H7 (cell line): ENCODE measurements around the gene PADI2. TPM values are rescaled to one million over a fixed set of nuclear protein-coding genes. Genes with fewer than 3 reads are reported as not detected.

Experiments
- DNase-seq: peaks from one replicate; pipeline ENCODE4 v3.0.0; 2012
- H3K27me3 ChIP-seq: 2 replicates; pipeline ENCODE4 v1.6.0; 2011; ENCODE audit warnings: mild to moderate bottlenecking, low read length; ENCODE audit not compliant: control insufficient read depth, insufficient read depth
- H3K36me3 ChIP-seq: replicated peaks from 2 replicates; pipeline ENCODE4 v1.5.1; 2011; ENCODE audit warnings: low read length; ENCODE audit not compliant: control insufficient read depth, insufficient read depth
- H3K4me3 ChIP-seq: 2 replicates; pipeline ENCODE4 v1.5.1; 2011; ENCODE audit warnings: low read depth, mild to moderate bottlenecking, control low read depth, low read length, moderate library complexity; ENCODE audit not compliant: insufficient read depth
- total RNA-seq: library from RNA; depleted of rRNA; stranded (reverse); fragments of >200 nt; shearing (Covaris generic); gene quantifications from 2 replicates; pipeline ENCODE4 v1.2.3, GENCODE V29; 2014

Gene PADI2
- total RNA-seq, 1 experiment from 2014 or later: 2.1 TPM

DNA sequence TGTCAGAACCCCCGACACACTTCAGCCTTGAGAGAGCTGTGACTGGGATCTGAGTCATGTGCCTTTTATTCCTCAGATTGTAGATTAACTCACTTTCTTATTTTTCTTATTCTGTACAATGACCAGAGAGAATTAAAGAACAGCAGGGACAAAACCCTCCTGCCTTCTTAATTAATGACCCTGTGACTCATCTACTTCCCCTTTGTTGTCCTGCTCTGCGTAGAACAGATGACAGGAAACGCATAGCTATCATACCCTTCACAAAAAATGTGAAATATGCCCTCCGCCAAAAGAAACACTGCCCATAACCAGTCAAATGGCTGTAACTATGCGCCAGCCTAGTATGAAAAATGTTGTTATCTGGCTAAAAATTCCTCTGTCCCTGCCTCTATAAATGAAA lies 9.1 kb upstream of the PADI2 start:
- Histone ChIP-seq H3K27me3 (no peaks in the 10 kb centered on the region), H3K4me3 (no peak overlapping the region), H3K36me3 (no peaks in the 10 kb centered on the region)
- no peak for DNase-seq

DNA sequence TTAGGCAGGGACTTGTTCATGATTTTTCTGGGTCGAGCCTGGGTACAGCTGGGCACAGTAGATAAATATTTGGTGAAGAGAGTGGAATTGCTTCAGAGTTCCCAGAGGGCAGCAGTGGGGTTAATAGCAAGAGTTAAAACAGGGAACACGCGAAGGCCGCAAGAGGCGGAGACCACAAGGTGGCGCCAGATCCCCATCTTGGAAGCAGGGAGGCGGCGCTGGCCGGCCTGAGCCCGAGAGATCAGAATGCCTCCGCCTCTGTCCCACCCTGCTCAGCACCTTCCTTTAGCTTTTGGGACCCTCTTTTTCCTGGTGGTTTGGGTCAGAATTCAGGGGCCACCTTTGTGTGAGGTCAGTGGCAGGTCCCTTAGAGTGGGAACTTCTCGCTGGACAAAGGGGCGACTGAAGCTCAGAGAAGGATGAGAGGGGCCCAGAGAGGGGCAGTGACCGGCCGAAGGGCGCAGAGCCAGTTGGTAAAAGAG lies 6.5 kb upstream of the PADI2 start:
- Histone ChIP-seq H3K36me3 (no peaks in the 10 kb centered on the region), H3K27me3 (no peaks in the 10 kb centered on the region; the same call in 1 of the 2 replicates), H3K4me3 (no peak overlapping the region)
- DNase-seq: peak; percentile 94

DNA sequence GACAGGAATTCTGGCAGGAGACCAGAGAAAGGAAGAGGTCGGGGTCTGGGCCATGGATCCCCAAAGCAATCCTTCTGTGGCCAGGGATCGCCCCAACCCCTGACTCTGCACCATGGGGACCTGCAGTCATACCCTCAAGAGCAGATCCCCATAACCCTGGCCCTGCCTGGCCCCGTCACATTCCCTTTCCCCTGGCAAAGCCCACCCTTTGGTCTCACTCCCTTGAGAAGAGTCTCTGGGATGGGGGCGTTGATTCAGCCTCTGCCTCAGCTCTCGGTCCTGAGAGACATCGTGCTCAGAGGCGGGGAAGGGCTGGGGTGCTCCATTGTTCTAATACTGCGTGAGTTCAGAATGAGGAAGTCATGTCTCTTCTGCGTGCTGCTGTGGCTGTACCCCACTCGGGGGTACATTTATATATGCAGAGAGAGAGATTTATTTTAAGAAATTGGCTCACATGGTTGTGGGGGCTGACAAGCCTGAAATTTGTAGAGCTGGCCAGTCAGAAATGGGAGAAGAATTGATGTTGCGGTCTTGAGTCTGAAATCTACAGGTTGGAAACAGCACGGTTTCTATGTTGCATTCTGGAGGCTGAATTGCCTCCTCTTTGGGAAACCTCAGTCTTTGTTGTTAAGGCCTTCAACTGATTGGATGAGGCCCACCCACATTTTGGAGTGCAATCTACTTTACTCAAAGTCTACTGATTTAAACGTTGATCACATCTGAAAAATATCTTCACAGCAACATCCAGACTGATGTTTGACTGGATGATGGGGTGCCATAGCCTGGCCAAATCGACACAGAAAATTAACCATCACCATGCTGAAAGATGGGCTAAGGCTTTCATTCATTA lies 4.2 kb upstream of the PADI2 start:
- DNase-seq: no peak
- Histone ChIP-seq H3K36me3 (no peaks in the 10 kb centered on the region), H3K4me3 (no peak overlapping the region), H3K27me3 (peaks cover 14% of the 10 kb centered on the region)

DNA sequence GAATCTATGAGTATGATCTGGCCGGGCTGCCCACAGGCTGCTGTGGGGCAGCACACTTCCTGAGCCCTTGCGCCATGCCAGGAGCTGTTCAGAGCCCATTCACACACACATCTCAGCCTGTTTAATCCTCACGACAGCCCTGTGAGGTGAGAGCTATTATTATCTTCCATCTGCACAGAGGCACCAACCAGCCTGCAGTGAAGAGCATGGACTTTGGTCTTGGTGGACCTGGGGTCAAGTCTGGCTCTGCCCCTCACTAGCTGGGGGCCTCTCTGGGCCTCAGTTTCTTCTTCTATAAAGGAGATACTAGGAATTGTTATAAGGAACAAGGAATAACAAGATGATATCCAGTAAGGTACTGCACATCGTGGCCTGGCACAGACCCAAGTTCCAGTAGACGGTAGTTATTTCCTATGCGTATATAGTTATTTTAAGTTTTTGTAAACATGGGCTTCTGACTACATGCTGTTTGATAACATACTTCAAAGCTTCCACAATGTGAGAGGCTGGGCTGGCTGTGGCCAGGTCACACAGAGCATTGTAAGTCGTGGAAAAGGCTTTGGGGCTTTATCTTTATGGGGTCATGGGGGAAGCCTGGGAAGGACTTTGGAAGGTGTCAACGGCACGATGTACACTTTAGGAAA lies 3.4 kb upstream of the PADI2 start:
- H3K4me3 ChIP-seq: no peak overlapping the region
- H3K36me3 ChIP-seq: no peaks in the 10 kb centered on the region
- DNase-seq: no peak
- H3K27me3 ChIP-seq: peaks cover 22% of the 10 kb centered on the region

DNA sequence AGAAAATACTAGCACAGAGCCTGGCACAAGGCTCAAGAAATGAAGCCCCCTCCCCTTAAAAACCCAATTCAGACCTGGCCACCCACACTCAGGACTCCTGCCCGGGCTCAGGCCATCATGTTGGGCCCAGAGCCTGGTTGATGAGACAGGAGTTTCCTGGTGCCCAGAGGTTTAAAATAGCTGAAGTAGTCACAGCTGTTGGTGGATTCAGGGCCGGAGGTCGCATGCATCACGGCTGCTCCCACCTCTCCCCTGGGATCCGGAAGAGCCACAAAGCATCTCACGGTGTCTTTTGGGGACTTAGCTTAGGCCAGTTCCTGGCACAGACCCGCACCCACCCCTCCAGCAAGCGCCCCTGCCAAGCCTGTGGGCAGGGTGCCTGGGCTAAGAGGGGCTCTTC lies 2.6 kb upstream of the PADI2 start:
- no peaks in the 10 kb centered on the region for H3K36me3 ChIP-seq
- DNase-seq: no peak
- H3K4me3 ChIP-seq: no peak overlapping the region
- peaks cover 27% of the 10 kb centered on the region for H3K27me3 ChIP-seq

DNA sequence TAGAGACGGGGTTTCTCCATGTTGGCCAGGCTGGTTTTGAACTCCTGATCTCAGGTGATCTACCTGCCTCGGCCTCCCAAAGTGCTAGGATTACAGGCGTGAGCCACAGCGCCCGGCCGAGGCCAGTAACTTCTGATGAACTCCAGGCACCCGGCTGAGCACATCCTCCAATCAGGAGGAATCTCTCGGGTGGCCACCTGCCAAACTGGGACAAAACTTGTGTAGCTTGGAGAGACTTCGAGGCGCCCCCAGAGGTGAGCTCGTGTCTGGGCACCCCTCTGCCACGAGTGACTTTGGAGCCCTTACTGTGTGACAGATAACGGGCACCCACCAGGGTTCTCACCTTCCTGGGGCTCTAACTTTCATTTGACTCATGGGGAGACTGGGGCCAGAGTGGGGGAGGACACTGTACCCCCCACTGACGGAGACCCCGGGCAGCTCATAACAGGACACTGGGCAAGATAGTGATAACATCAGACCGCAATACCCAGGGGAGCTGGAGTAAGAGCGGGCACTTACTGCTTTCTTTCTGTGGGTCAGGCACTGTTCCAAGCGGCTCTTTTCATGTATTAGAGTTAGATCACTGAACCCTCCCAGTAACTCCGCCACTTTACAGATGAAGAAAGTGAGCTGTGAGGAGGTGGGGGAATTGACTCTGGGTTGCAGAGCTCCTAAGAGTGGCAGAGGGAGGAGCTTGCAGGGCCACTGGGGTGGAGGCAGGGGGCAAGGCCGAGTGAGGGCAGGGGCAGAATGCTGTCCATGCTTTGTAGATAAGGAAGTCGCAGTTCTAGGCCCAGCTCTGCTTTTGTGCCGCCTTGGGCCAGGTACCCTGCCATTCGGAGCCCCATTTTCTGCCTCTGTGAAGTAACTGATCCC lies 1.9 kb upstream of the PADI2 start:
- no peak overlapping the region for H3K4me3 ChIP-seq
- H3K36me3 ChIP-seq: no peaks in the 10 kb centered on the region
- DNase-seq: peak; percentile 62
- H3K27me3 ChIP-seq: peaks cover 30% of the 10 kb centered on the region

DNA sequence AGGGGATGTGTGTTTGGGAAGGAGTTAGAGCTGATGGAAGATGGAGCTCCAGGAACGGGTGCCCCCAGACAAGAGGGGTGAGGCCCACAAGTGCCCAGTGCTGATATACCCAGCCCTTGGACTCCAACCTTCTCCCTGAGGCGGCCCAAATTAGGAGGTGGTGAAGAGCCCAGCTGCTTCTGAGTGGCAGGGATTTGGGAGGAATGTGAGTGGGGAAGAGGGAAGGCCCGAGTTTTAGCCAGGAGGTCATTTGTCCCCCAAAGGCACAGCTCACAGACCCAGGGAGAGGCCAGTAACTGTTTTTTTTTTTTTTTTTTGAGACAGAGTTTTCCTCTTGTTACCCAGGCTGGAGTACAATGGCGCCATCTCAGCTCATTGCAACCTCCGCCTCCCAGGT lies 1.2 kb upstream of the PADI2 start:
- no peak for DNase-seq
- Histone ChIP-seq H3K4me3 (no peak overlapping the region), H3K27me3 (peaks cover 32% of the 10 kb centered on the region), H3K36me3 (no peaks in the 10 kb centered on the region)

DNA sequence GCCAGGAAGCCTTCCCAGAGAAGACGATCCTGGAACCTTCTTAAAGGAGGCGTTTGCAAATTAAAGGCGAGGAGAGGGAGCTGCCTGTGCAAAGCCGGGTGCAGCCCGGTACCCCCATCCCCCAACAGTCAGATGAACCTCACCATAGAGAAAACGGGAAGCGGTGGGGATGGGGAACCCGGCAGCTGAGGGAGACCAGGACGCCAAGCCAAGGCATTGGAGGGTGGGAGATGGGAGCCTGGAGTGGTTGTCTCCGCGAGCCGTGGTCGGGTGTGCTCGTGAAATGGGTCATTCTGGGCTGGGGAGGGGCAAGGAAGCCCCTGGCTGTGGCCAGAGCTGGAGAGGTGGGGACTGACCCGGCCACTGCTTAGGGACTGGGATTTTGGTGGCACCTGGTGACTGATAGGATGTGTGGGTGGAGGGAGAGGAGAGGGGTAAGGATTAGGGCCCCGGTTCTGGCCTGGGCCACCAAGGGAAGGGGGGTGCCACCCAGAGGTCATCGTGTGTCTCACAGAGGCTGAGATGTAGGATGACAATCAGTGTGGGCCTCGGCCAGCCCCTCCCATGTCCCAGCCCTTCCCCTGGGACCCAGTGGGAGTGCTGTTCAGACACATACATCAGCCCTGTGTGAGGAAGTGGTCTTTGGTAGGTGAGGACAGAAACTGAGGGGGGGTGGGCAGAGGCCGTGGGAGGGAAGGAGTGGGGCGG lies 676 bp upstream of the PADI2 start:
- Histone ChIP-seq H3K4me3 (peak overlapping the region; percentile 73), H3K27me3 (peaks cover 32% of the 10 kb centered on the region), H3K36me3 (no peaks in the 10 kb centered on the region)
- peak; percentile 85 for DNase-seq

DNA sequence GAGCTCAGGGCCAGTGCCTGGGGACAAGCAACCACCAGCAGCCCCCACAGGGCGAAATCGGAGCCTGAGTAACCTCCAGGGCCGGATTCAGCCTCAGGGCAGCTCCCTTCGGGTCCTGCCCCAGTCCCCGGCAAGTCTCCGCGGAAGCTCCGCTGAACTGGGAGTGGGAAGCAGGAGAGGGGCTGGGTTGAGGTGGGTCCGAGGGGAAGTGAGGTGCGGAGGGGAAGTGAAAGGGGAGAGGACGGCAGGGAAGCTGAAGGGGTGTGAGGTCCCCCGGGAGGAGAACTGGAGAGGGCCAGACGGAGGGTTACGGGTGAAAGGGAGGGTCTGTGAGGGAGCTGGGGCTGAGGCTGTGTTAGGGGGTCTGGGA lies 560 bp downstream of the PADI2 start:
- DNase-seq: peak; percentile 82
- Histone ChIP-seq H3K27me3 (peaks cover 32% of the 10 kb centered on the region), H3K36me3 (no peaks in the 10 kb centered on the region), H3K4me3 (peak overlapping the region; percentile 73)

DNA sequence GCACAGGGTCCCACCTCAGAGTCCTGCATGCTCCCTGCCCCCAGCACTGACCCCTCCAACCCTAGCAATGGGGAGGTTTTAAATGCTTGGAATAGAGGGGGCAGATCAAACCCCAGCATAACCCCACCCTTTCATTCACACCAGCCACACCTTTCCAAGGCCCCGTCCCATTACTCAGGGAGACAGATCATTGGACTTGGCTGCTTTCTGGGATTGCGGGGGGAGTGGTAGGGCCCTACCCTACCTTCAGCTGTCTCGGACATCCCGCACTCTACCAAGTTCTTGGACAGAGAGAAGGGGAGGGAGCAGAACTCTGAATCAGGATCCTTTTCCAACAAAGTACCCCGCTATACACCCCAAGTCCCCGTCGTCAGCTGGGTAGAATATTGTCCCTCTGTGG lies 983 bp downstream of the PADI2 start:
- H3K4me3 ChIP-seq: peak overlapping the region; percentile 73
- peaks cover 32% of the 10 kb centered on the region for H3K27me3 ChIP-seq
- peak; percentile 72 for DNase-seq
- no peaks in the 10 kb centered on the region for H3K36me3 ChIP-seq

DNA sequence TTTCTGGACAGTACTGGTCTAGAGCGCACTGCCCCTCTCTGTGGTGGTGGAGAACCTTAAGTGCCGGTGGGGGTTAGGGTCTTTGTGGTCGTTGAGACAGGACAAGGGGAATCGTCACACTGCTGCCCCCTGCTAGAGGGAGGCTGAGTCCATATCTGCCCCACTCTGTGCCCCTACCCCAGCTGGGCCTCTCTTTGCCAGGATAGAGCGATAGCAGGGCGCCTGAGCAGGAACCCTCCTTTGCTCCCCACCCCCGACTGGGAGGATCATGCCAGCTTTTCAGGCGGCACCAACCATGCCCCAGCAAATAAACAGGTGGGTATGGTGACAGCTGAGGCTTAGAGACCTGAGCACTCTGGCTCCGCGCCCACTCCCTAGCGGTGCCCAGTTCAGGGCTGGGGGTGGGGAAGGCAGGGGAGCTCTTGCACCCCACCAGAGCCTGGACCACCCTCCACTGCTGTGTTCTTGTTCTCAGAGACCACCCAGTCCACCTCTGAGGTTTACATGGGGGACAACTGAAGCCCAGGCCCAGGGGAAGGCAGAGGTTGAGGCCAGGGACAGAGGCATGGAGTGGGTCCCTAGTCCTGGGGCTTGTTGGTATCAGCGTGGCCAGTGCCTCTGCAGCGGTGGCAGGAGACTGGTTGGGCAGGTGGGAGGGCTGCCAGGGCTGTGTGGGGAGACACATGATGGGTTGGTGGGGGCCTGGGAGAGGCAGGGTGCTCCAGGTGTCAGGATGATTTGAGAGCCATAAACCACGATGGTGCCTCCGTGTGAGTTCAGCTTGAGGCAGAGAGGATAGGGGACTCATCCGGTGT lies 1.6 kb downstream of the PADI2 start:
- Histone ChIP-seq H3K4me3 (no peak overlapping the region; the same call in 1 of the 2 replicates), H3K27me3 (peaks cover 32% of the 10 kb centered on the region), H3K36me3 (no peaks in the 10 kb centered on the region)
- no peak for DNase-seq

DNA sequence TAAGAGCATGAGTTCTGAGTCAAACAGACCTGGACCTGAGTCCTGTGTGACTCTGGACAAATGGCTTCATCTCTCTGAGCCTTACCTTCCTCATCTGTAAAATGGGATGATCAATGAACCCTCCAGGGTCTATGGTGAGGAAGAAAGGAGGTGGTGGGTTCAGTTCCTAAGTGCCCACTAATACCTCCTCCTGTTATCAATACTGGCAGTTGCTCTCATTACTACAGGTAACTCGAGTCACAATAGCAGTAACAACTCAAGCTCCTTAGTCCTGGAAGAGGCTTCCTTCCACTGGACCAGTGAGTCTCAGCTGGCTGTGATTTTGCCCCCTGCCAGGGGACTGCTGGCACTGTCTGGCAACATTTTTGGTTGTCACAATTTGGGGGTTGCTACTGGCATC lies 2.6 kb downstream of the PADI2 start:
- H3K27me3 ChIP-seq: peaks cover 32% of the 10 kb centered on the region
- H3K36me3 ChIP-seq: no peaks in the 10 kb centered on the region

DNA sequence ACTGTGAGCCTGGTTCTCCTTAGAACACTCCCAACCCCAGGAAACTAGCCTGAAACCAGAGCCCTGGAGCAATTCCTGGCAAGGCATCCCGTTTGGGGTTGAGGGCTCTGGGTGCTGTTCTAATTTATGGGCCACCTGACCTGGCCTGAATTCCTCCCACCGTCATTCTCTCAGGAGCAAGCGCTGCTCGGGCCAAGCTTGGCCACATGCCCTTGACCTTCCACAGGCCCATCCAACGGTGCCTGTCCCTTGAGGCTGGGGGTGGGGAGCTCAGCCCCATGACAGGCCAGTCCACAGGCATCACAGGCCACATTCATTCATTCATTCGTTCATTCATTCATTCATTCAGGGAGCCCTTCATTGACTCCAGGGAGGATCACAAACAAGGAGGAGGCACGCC lies 5.3 kb downstream of the PADI2 start:
- H3K36me3 ChIP-seq: no peaks in the 10 kb centered on the region
- H3K27me3 ChIP-seq: peaks cover 23% of the 10 kb centered on the region
- no peak for DNase-seq
- no peak overlapping the region for H3K4me3 ChIP-seq

More for the DNA sequence above, 2.6 kb downstream of the PADI2 start:
- no peak for DNase-seq
- H3K4me3 ChIP-seq: no peak overlapping the region
